GM12892 (cell line): Measurements from ENCODE around the gene PLS1.
"Not testable (repeated sequence)": the region's sequence is repeated elsewhere in the genome, so short reads cannot be mapped to it uniquely, and the experiment has no call there.

ENCODE experiments used
- POLR2A ChIP-seq: IDR thresholded peaks from 2 replicates; pipeline ENCODE4 v1.6.1; 2011; ENCODE audit warnings: low read depth, low read length, control low read depth
- POLR2AphosphoS5 ChIP-seq: IDR thresholded peaks from 2 replicates; pipeline ENCODE4 v1.6.1; 2011; ENCODE audit warnings: low read depth, low read length, control low read depth
- TAF1 ChIP-seq: IDR thresholded peaks from 2 replicates; pipeline ENCODE4 v1.6.1; 2011; ENCODE audit warnings: low read depth, mild to moderate bottlenecking, control low read depth, low read length, borderline replicate concordance

DNA sequence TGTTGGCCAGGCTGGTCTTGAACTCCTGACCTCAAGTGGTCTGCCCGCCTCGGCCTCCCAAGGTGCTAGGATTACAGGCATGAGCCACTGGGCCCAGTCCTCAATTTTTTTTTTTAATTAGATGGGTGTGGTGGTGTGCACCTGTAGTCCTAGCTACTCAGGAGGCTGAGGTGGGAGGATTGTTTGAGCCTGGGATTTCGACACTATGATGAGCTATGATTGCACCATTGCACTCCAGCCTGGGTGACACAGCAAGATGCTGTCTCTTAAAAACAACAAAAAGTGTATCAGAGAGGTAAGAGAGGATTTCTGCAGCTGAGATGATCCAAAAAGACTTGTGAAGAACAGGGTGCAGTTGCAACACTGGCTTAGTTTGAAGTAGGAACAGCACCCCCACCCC, 118.7 kb downstream of the PLS1 start:
- not testable (repeated sequence) for TF ChIP-seq POLR2A, POLR2AphosphoS5, TAF1
